Endothelial cell of umbilical vein (primary cell): Measurements from ENCODE around the gene MAP1B. TPM values are rescaled to one million over a fixed set of nuclear protein-coding genes. Genes with fewer than 3 reads are reported as not detected.

ENCODE experiments used
- BruUV-seq: library from RNA; stranded (reverse); fragments of 400-500 nt; replicated peaks from 2 replicates; lab custom pipeline; 2021; lab: Mats Ljungman, UMichigan
- CTCF ChIA-PET: fragments of 300-600, 350-600 bp; sonication (Branson Sonifier 250); formaldehyde crosslinking; loops from one replicate; lab custom pipeline; 2021; ENCODE audit warnings: antibody characterized with exemption, inconsistent platforms; lab: Charles Lee
- POLR2A ChIA-PET: fragments of 300-600, 350-600 bp; sonication (Branson Sonifier 250); formaldehyde crosslinking; loops from one replicate; lab custom pipeline; 2021; ENCODE audit warnings: antibody characterized with exemption, inconsistent platforms; lab: Charles Lee
- DNase-seq: peaks from one replicate; pipeline ENCODE4 v3.0.0-alpha.2; 2011; ENCODE audit warnings: low read depth, low spot score
- FAIRE-seq: peaks from 2 replicates; lab custom pipeline; 2011; peaks lifted over from hg19 to GRCh38; lab: Jason Lieb, UNC
- H2AFZ ChIP-seq: 2 replicates; pipeline ENCODE4 v1.6.0; 2012; ENCODE audit warnings: low read depth, low read length, control low read depth, inconsistent platforms
- H3K27ac ChIP-seq: 2 replicates; pipeline ENCODE4 v1.5.1; 2011; ENCODE audit warnings: low read depth, mild to moderate bottlenecking, control low read depth, low read length, moderate library complexity; ENCODE audit not compliant: insufficient read depth
- H3K27me3 ChIP-seq, 2 experiments: 2 replicates each; pipeline versions ENCODE4 v1.6.0 to v1.6.1; 2011; ENCODE audit warnings: low read length in 2 of 2, mixed read lengths in 1 of 2; ENCODE audit not compliant: control insufficient read depth in 2 of 2, insufficient read depth in 2 of 2
- H3K36me3 ChIP-seq, 2 experiments: 2 replicates in 1 of 2; 3 replicates in 1 of 2; pipeline ENCODE4 v1.5.1; 2011; ENCODE audit warnings: low read length in 2 of 2, mild to moderate bottlenecking in 1 of 2, moderate library complexity in 1 of 2; ENCODE audit not compliant: control insufficient read depth in 2 of 2, insufficient read depth in 2 of 2; ENCODE audit errors: extremely low read depth in 1 of 2
- H3K4me1 ChIP-seq: 3 replicates; pipeline ENCODE4 v1.5.1; 2011; ENCODE audit warnings: mild to moderate bottlenecking, low read length; ENCODE audit not compliant: control insufficient read depth, insufficient read depth; ENCODE audit errors: extremely low read depth
- H3K4me2 ChIP-seq: 2 replicates; pipeline ENCODE4 v1.6.1; 2011; ENCODE audit warnings: low read length, control low read depth, mixed read lengths; ENCODE audit not compliant: insufficient read depth
- H3K4me3 ChIP-seq, 3 experiments: fragments of 200-600 bp in 1 of 3; sonication (generic), shearing (Covaris generic) in 1 of 3; replicated peaks in 1 of 3; 2 replicates each; pipeline ENCODE4 v1.5.1; 2011 to 2016; ENCODE audit warnings: control low read depth in 3 of 3, low read length in 3 of 3, mild to moderate bottlenecking in 2 of 3, inconsistent platforms in 1 of 3, low read depth in 1 of 3, moderate library complexity in 1 of 3; ENCODE audit not compliant: insufficient read depth in 1 of 3
- H3K79me2 ChIP-seq: 2 replicates; pipeline ENCODE4 v1.6.0; 2012; ENCODE audit warnings: low read length, inconsistent platforms; ENCODE audit not compliant: control insufficient read depth, insufficient read depth
- H3K9ac ChIP-seq: replicated peaks from 2 replicates; pipeline ENCODE3; 2011; ENCODE audit warnings: low read length, control low read depth; ENCODE audit not compliant: insufficient read depth; ENCODE audit errors: extremely low read depth
- H3K9me1 ChIP-seq: replicated peaks from 3 replicates; pipeline ENCODE4 v1.6.0; 2011; ENCODE audit warnings: mild to moderate bottlenecking, low read length; ENCODE audit not compliant: control insufficient read depth, insufficient read depth; ENCODE audit errors: extremely low read depth
- H3K9me3 ChIP-seq: replicated peaks from 2 replicates; pipeline ENCODE4 v1.5.1; 2012; ENCODE audit warnings: low read length, inconsistent platforms; ENCODE audit not compliant: control insufficient read depth, insufficient read depth
- H4K20me1 ChIP-seq: replicated peaks from 2 replicates; pipeline ENCODE3; 2011; ENCODE audit warnings: mild to moderate bottlenecking, low read length; ENCODE audit not compliant: control insufficient read depth, insufficient read depth; ENCODE audit errors: extremely low read depth
- CTCF ChIP-seq, 2 donors: IDR thresholded peaks; 1 replicate in 1 of 2; 2 replicates in 1 of 2; pipeline ENCODE4 v1.5.1; 2011; ENCODE audit warnings: low read length in 2 of 2, mild to moderate bottlenecking in 2 of 2, moderate library complexity in 2 of 2, control low read depth in 1 of 2, inconsistent platforms in 1 of 2, low read depth in 1 of 2; ENCODE audit not compliant: insufficient read depth in 1 of 2; ENCODE audit errors: extremely low read depth in 1 of 2
- EZH2 ChIP-seq: IDR thresholded peaks from 2 replicates; pipeline ENCODE4 v1.6.1; 2012; ENCODE audit warnings: borderline replicate concordance, low read depth, mild to moderate bottlenecking, moderate library complexity, low read length, inconsistent platforms; ENCODE audit not compliant: severe bottlenecking
- FOS ChIP-seq: IDR thresholded peaks from 2 replicates; pipeline ENCODE4 v1.6.1; 2011; ENCODE audit warnings: mild to moderate bottlenecking, low read length, moderate library complexity, borderline replicate concordance; ENCODE audit not compliant: insufficient read depth
- GATA2 ChIP-seq: IDR thresholded peaks from 2 replicates; pipeline ENCODE4 v1.7.0; 2011; ENCODE audit warnings: low read depth, mild to moderate bottlenecking, moderate library complexity, mixed read lengths, low read length; ENCODE audit not compliant: insufficient read length, insufficient read depth
- JUN ChIP-seq: IDR thresholded peaks from 2 replicates; pipeline ENCODE4 v1.6.1; 2011; ENCODE audit warnings: borderline replicate concordance, low read depth; ENCODE audit not compliant: insufficient read length, insufficient read depth
- MAX ChIP-seq: IDR thresholded peaks from 2 replicates; pipeline ENCODE4 v1.6.1; 2011; ENCODE audit not compliant: insufficient read depth, insufficient read length
- MYC ChIP-seq: IDR thresholded peaks from one replicate; pipeline ENCODE4 v1.6.1; 2011; ENCODE audit warnings: mild to moderate bottlenecking, low read depth, low read length
- POLR2A ChIP-seq: IDR thresholded peaks from 2 replicates; pipeline ENCODE4 v1.6.1; 2012; ENCODE audit warnings: low read depth, mild to moderate bottlenecking, control low read depth, low read length
- POLR2AphosphoS5 ChIP-seq: IDR thresholded peaks from 2 replicates; pipeline ENCODE4 v1.6.1; 2012; ENCODE audit warnings: low read depth, mild to moderate bottlenecking, control low read depth, low read length, moderate library complexity; ENCODE audit not compliant: insufficient read depth
- dilution Hi-C: fragments of 300-500 bp; cut with MboI; formaldehyde crosslinking; loops from one replicate; pipeline ENCODE4 v1.15.0; 2019; ENCODE audit warnings: low sequenced_read_pairs; ENCODE audit not compliant: extremely low pct_ligation_motif_present
- intact Hi-C: fragments of 100-400 bp; cut with micrococcal nuclease; formaldehyde crosslinking; loops from one replicate; pipeline ENCODE4 v1.10.0; 2022
- polyA plus RNA-seq, 4 experiments: library from polyadenylated mRNA; depleted of rRNA in 3 of 4; stranded (reverse) in 3 of 4; unstranded in 1 of 4; fragments of >200 nt; gene quantifications; 2 replicates each; pipeline versions ENCODE4 v1.2.1 to v1.2.3, GENCODE V29; 2011 to 2012; ENCODE audit warnings: missing spikeins in 1 of 4
- total RNA-seq: library from RNA; stranded (reverse); gene quantifications from 2 replicates; pipeline ENCODE4 v1.2.3, GENCODE V29; 2021

Gene MAP1B
- total and polyA plus RNA-seq, 2 donors (not counting 3 experiments of a cell fraction or from before 2014, with no cell fraction given) = 55.9 to 263 TPM

GRCh38 chr5:72234265-72234700 is 127.0 kb downstream of the MAP1B start:
- FAIRE-seq = peak; percentile 85
- Histone ChIP-seq H3K4me1 (peaks cover 43% of the 10 kb centered on the region), H3K27me3 (no peaks in the 10 kb centered on the region), H3K4me3 (no peak overlapping the region), H3K79me2 (peaks cover 6% of the 10 kb centered on the region), H2AFZ (no peak overlapping the region), H3K9ac (peak overlapping the region; percentile 26), H3K9me1 (no peaks in the 10 kb centered on the region), H3K36me3 (peaks cover 0 to 4% of the 10 kb centered on the region in 2 experiments), H4K20me1 (no peaks in the 10 kb centered on the region), H3K4me2 (peak overlapping the region; percentile 37), H3K27ac (peak overlapping the region; percentile 78), H3K9me3 (no peaks in the 10 kb centered on the region)
- POLR2A ChIA-PET = interaction anchor here (0.6 to 1.0 kb wide), 3 partner anchors 13 to 104 kb away, joined by 3 read pairs; no protein-coding TSS in a partner anchor
- intact Hi-C loops = loop anchor here (1.0 to 2.0 kb wide), 2 partner anchors 23 to 75 kb away; no protein-coding TSS in a partner anchor
- peak; percentile 29 for TF ChIP-seq POLR2AphosphoS5
- TF ChIP-seq MYC = no peak
- peak; percentile 86 for TF ChIP-seq GATA2
- TF ChIP-seq JUN = peak; percentile 82
- peak; percentile 93 for TF ChIP-seq FOS
- TF ChIP-seq EZH2 = no peak
- TF ChIP-seq CTCF (IDR thresholded peaks at IDR 0.05; ENCODE audit: extremely low read depth in 1 of 2, insufficient read depth in 1 of 2, low read depth in 1 of 2, low read length in 2 of 2) = no peak
- no peak for TF ChIP-seq MAX
- TF ChIP-seq POLR2A = no peak
- dilution Hi-C loops = no loop called here
- BruUV-seq = no TSS peak
- CTCF ChIA-PET = interaction anchor here (0.7 to 2.2 kb wide), 14 partner anchors 11 to 100 kb away, joined by 3 to 29 read pairs (median 4); no protein-coding TSS in a partner anchor
- DNase-seq = peak; percentile 89
